MM.1S (cell line): ENCODE measurements around the gene PACRG.

Source experiments
- DNase-seq: peaks from one replicate; pipeline ENCODE4 v3.0.0-alpha.2; 2015
- H2AFZ ChIP-seq: fragments of 300-600 bp; sonication (generic); 2 replicates; pipeline ENCODE4 v1.6.0; 2016; ENCODE audit warnings: antibody characterized with exemption, low read length
- H3F3A ChIP-seq: fragments of 300-600 bp; sonication (generic); 2 replicates; pipeline ENCODE4 v1.6.1; 2016; ENCODE audit warnings: mild to moderate bottlenecking, antibody characterized with exemption, low read length, moderate library complexity, mixed read lengths; ENCODE audit not compliant: insufficient read depth
- H3K27ac ChIP-seq: fragments of 300-600 bp; sonication (generic); 2 replicates; pipeline ENCODE4 v1.5.1; 2016; ENCODE audit warnings: mild to moderate bottlenecking, low read length
- H3K27me3 ChIP-seq: fragments of 300-600 bp; sonication (generic); replicated peaks from 2 replicates; pipeline ENCODE4 v1.6.0; 2016; ENCODE audit warnings: low read length; ENCODE audit not compliant: insufficient read depth
- H3K36me3 ChIP-seq: fragments of 300-600 bp; sonication (generic); replicated peaks from 2 replicates; pipeline ENCODE4 v1.6.1; 2016; ENCODE audit warnings: mild to moderate bottlenecking, low read length, mixed read lengths; ENCODE audit not compliant: insufficient read depth
- H3K4me1 ChIP-seq: fragments of 300-600 bp; sonication (generic); 2 replicates; pipeline ENCODE4 v1.6.1; 2016; ENCODE audit warnings: low read length, mixed read lengths
- H3K4me2 ChIP-seq: fragments of 300-600 bp; sonication (generic); 2 replicates; pipeline ENCODE4 v1.6.0; 2016; ENCODE audit warnings: low read depth, low read length
- H3K4me3 ChIP-seq: fragments of 300-600 bp; sonication (generic); 2 replicates; pipeline ENCODE4 v1.5.1; 2016; ENCODE audit warnings: low read length, mixed read lengths
- H3K79me2 ChIP-seq: fragments of 300-600 bp; sonication (generic); 2 replicates; pipeline ENCODE4 v1.6.1; 2016; ENCODE audit warnings: mixed run types, low read length, mixed read lengths
- H3K9ac ChIP-seq: fragments of 300-600 bp; sonication (generic); 2 replicates; pipeline ENCODE4 v1.6.1; 2016; ENCODE audit warnings: low read length, mixed read lengths
- H3K9me2 ChIP-seq: fragments of 300-600 bp; sonication (generic); replicated peaks from 2 replicates; pipeline ENCODE4 v1.6.1; 2016; ENCODE audit warnings: mild to moderate bottlenecking, low read length, mixed read lengths; ENCODE audit not compliant: insufficient read depth
- H3K9me3 ChIP-seq: fragments of 300-600 bp; sonication (generic); replicated peaks from 2 replicates; pipeline ENCODE4 v1.6.1; 2016; ENCODE audit warnings: mild to moderate bottlenecking, low read length, mixed read lengths; ENCODE audit not compliant: insufficient read depth
- H4K20me1 ChIP-seq: fragments of 300-600 bp; sonication (generic); 2 replicates; pipeline ENCODE4 v1.6.1; 2016; ENCODE audit warnings: mild to moderate bottlenecking, low read length, moderate library complexity, mixed read lengths; ENCODE audit not compliant: insufficient read depth
- CTCF ChIP-seq: fragments of 300-600 bp; sonication (generic); IDR thresholded peaks from 2 replicates; pipeline ENCODE4 v1.5.1; 2016; ENCODE audit warnings: antibody characterized with exemption, low read length, mixed read lengths
- EZH2 ChIP-seq: fragments of 300-600 bp; sonication (generic); optimal IDR thresholded peaks from 2 replicates; pipeline ENCODE3; 2017; ENCODE audit warnings: low read depth, mild to moderate bottlenecking, antibody characterized with exemption, low read length, mixed read lengths
- EZH2phosphoT487 ChIP-seq: fragments of 300-600 bp; sonication (generic); IDR thresholded peaks from 2 replicates; pipeline ENCODE4 v1.6.1; 2018; ENCODE audit warnings: antibody characterized with exemption, low read length

Gene PACRG

GRCh38 chr6:163122365-163122764 is 394.6 kb downstream of the PACRG start:
- Histone ChIP-seq H3K27ac (no peak overlapping the region), H3K79me2 (no peaks in the 10 kb centered on the region), H3K36me3 (no peaks in the 10 kb centered on the region), H3K9ac (no peak overlapping the region), H3K9me2 (no peaks in the 10 kb centered on the region), H3K4me1 (no peaks in the 10 kb centered on the region), H3F3A (no peaks in the 10 kb centered on the region), H3K4me2 (no peak overlapping the region), H3K27me3 (no peaks in the 10 kb centered on the region), H3K9me3 (no peaks in the 10 kb centered on the region), H3K4me3 (no peak overlapping the region), H2AFZ (no peak overlapping the region), H4K20me1 (no peaks in the 10 kb centered on the region)
- no peak for DNase-seq
- TF ChIP-seq CTCF, result no peak
- no peak for TF ChIP-seq EZH2
- TF ChIP-seq EZH2phosphoT487, result no peak

- TF ChIP-seq EZH2 (no peak), CTCF (no peak), EZH2phosphoT487 (no peak)
Measured at GRCh38 chr6:163123098-163123497, 395.3 kb downstream of the PACRG start.

GRCh38 chr6:163126741-163127140 is 399.0 kb downstream of the PACRG start:
- no peak for DNase-seq
- Histone ChIP-seq H2AFZ (no peak overlapping the region), H3K27ac (no peak overlapping the region), H3K27me3 (no peaks in the 10 kb centered on the region), H3F3A (no peaks in the 10 kb centered on the region), H3K9me2 (no peaks in the 10 kb centered on the region), H3K4me2 (no peak overlapping the region), H3K9ac (no peak overlapping the region), H3K9me3 (no peaks in the 10 kb centered on the region), H3K79me2 (no peaks in the 10 kb centered on the region), H3K4me3 (no peak overlapping the region), H3K36me3 (no peaks in the 10 kb centered on the region), H4K20me1 (no peaks in the 10 kb centered on the region), H3K4me1 (no peaks in the 10 kb centered on the region)
- TF ChIP-seq EZH2, result no peak
- TF ChIP-seq CTCF, result no peak
- no peak for TF ChIP-seq EZH2phosphoT487

More at GRCh38 chr6:163123098-163123497, 395.3 kb downstream of the PACRG start:
- Histone ChIP-seq H3K9ac (no peak overlapping the region), H3K4me3 (no peak overlapping the region), H3K4me2 (no peak overlapping the region), H3K9me3 (no peaks in the 10 kb centered on the region), H3K27me3 (no peaks in the 10 kb centered on the region), H3K4me1 (no peaks in the 10 kb centered on the region), H4K20me1 (no peaks in the 10 kb centered on the region), H3K79me2 (no peaks in the 10 kb centered on the region), H3K9me2 (no peaks in the 10 kb centered on the region), H3K27ac (no peak overlapping the region), H3K36me3 (no peaks in the 10 kb centered on the region), H2AFZ (no peak overlapping the region), H3F3A (no peaks in the 10 kb centered on the region)
- DNase-seq, result no peak
